Activated T-cell treated with anti-CD3 and anti-CD28 coated beads for 24 hours (primary cell): ENCODE data around the gene INSL3.

ENCODE experiments used
- DNase-seq: peaks from one replicate; pipeline ENCODE4 v3.0.0-alpha.2; 2020; ENCODE audit warnings: low read depth

INSL3 gene

DNA sequence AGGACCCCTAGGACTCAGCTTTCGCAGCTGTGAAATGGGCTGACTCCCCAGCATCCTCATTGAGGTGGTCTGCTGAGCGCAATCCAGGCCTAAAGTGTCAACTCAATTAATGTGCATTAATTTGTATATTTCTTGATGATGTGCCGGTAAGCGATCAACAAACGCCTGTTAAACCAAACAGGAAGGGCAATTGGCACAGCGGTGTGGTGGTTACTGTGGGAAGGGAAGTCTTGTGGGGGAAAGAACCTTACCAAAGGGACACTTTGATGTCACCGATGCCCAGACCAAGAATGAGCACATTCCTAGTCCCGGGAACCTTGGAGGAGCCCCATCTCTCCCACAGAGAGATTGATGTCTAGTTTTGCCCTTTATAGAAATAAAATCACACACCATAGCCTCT, 24.8 kb upstream of the INSL3 start:
- no peak for DNase-seq

DNA sequence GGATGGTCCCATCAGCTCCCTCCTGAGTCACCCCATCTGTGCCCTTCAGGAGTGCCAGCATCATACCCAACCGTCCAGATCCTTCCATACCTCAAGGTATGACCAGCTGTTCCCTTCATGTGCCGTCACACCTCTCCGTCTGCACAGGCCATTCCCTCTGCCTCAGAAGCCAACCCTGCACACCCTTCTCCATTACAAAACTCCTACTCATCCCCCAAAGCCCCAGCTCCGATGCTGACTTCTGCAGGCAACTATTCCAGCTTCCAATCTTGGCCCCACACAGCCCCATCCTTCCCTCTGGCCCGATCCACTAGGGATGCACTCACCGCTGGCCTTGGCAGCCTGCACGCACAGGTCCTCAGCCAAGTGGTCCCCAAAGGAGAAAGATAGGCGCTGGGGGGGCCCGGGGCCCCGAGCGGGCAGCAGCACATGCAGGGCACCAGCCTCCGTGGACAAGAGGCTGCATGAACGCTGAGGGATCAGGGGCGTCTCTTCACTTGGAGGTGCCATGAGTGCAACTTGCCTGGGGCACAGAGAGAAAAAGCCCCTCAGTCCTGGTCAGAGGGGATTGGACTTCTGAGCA, 22.7 kb upstream of the INSL3 start:
- DNase-seq: no peak

DNA sequence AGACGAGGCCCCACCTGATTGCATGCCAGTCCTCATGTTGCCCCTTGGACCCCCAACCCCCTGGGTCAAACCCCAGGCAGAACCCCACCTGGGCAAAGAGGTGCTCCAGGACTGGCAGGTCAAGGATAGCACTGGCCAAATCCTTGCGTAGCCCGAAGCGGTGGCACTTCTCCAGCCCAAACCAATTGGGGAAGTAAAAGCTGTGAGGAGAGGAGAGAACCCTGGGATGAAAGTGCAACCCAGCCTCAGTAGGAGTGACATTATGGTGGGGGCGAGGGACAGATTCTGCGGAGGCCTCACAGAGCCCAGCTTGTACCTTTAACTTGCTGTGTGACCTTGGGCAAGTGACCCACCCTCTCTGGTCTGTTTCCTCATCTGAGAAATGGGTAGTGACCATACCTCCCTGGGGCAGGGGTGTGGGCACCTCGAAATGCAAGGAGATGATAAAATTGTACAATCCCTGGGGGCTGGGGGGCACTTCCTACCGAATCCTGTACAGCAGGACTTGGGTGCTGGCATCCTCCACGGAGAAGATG, 22.0 kb upstream of the INSL3 start:
- no peak for DNase-seq

DNA sequence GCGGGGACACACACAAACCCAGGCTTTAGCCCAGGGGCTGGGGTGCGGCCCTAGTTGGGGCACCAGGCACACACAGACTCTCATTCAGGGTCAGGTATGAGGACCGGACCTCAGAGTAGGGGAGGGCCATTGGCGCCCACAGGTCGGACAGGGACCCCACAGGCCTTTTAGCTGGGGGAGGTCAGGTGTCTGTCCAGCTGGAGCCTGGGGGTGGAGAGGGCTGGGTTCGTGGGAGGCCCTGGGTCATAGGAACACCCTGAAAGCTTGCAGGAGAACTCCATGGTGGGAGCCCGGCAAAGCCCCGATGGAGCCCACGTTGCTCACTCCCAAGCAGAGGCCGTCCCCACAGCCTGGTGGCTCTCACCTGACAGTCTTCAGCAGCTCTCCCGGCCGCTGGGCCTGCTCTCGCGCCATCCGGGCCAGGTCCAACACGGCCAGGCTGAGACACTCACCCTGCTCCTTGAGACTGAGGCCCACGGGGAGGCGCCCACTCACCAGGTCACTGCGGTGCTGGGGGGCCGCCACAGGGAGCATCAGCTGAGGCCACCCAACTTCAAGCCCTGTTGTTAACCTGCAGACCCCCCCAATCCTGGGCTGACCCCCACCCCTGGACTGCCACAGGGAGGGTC, 21.5 kb upstream of the INSL3 start:
- no peak for DNase-seq

DNA sequence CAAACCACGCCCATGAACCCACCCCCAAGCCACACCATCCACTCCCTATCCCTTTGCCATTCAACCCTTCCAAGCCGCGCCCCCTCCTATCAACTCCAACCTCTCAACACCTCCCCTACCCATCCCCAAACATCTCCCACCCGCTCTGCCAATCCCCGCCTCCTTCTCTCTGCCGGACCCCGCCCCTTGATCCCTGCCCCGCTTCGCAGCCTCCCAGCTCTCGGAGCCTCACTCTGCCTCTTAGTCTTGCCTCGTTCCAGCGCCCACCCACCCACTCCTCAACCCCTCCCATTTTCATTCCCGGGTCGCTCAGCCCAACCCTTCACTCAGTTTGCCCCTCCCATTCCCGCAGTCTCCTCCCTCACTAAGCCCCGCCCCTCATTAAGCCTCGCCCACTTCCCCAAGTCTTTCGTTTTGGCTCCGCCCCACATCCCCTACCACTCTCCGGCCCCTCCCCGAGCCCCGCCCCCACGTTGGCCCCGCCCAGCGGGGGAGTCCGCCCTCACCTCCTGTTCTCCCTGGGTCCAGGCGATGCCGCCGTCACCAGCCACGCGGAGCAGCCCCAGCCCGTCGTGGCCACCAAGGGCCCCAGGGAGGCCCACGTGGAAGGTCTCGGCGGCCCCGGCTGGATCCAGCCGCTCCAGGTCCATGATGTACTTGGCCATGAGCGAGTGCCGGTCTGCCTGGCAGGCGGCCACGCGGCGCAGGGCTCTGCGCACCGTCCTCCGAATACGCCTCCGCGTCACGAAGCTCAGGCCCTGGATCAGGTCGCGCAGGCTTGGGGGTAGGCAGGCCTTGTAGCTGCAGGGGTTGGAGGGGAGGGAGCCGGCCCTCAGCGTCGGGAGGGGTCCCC, 20.7 kb upstream of the INSL3 start:
- DNase-seq: peak; percentile 68

DNA sequence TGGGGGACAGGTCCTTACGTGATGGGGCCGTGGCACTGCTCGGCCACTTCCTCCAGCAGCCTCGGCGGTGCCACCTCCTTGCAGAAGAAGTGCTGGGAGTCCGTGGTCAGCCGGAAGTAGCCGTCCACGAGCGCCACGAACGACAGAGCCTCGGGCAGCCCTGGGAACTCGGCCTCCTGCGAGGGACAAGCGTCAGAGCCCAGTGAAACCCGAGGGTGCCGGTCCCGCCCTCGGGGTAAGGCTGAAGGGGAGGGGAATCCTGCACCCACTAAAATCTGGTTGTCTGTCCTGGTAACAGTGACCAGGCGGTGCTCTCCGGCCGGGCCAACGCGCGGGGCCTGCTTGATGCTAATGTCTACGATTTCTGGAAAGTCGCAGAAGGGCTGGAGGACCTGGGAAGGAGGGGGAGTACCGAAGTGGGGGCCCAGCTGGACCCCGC, 20.1 kb upstream of the INSL3 start:
- DNase-seq: no peak

DNA sequence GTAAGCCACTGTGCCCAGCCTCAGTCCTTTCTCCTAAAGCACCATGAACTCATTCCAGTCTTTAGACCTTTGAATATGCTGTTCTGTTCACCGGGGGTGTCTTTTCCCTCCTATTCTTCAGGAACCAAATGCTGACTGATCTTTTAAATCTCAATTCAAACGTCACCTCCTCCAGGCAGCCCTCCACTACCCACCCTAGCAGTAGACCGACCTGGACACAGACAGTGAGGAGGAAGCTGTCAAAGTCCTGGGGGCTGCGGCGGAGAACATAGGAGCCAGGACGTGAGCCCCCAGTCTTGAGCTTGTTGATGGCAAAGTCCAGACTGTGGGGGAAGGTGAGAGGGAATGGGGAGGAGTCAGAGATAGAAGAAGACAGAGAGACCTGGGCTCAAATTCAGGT, 18.7 kb upstream of the INSL3 start:
- no peak for DNase-seq

DNA sequence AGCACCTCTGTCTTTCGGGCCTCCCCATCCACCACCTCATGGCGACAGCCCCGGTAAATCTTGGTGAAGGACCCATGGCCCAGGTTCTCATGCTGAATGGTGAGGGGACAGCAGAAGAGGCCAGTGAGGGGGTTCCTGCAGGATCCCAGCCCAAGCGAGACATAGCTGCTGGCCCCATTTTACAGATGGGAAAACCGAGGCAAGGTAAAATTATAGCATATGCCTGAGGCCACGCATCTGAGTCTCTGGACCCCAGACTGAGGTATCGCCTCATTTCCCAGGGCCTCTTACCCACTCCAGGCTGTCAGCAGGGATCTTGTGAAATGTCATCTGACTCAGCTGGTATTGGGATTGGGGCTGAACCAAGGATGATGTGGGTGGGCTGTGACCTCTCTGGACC, 16.7 kb upstream of the INSL3 start:
- DNase-seq: no peak

DNA sequence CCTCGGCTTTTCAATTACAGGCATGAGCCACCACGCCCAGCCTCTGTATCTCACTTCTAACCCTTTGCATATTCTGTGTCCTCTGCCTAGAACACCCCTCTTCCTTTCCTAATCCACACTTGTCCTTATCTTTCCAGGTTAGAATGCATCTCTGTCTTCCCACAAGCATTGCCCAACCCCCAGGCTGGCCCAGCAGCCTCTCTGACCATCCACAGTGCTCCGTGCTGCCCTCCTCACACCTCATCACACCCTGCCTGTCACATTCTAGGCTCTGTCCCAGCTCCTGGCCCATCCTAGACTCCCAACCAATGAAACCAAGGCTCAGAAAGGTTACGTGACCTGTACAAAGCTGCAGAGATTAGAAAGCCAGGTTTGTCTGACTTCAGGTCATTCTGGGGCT, 15.2 kb upstream of the INSL3 start:
- DNase-seq: no peak

DNA sequence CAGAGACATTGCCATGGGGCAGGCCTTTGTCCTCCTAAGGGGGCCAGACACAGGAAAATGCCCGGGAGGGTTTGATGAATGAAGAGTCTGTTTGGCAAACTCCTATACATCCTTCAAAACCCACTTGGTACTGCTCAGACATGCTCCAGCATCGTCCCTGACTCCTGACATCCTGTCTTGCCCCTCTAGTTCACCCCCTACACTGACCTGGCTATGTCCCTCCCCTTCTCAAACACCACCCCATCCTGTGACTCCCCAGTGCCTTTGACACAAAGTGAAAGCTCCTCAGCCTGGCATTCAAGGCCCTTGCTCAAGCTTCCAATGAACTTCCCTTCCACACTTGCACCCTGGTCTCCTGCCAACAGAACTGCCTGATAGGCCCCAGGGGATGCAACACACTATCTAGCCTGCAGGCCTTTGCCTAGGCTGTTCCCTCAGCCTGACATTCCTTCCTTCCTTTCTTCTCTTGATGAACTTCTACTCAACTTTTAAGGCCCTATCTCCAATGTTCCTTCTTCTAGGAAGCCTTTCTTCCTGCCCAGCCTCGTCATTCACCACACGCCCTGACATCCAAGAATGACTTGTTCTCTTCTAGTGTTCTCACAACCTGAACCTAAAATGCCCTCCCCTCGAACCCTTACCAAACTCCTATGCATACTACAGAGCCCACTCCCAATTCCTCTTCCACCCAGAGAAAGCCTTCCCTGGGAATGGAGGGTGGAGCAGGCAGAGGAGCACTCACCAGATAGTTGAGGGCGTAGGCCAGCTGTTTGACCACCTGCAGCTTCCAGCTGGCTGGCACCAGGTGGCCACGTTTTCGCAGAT, 14.1 kb upstream of the INSL3 start:
- no peak for DNase-seq

DNA sequence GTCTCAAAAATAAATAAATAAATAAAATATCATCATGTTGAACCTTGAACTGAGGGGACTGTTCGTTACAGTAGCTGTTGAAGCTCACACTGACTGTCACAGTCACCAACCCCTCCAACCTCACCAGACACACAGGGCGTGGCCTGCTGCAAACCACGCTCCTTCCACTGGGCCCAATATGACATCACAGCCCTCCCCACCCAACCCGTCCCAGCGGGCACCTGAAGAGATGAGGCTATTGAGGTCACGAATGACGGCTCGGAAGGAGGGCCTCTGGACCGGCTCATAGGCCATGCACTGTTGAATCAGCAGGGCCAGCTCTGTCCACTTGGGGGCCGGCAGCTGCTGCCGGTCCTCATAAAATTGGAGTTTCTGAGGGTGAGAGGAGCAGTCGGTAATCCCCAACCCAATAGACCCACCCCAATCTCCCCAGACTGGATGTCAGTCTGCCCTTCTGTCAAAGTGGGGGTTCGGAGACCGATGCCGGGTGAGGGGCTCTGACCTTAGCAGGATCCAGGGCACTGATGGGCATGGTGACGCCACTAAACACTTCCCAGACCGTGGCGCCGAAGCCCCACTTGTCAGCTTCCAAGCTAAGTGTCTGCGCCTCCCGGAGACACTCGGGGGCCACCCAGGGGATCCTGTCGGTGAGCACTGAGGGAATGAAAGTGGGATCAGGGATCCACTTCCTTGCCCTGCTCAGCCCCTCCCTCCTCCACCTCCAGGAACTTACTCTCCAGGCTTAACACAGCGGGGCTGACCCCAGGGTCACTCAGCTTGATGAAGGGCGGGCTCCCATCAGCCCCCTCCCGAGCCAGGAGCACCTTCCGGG, 13.2 kb upstream of the INSL3 start:
- DNase-seq: no peak

DNA sequence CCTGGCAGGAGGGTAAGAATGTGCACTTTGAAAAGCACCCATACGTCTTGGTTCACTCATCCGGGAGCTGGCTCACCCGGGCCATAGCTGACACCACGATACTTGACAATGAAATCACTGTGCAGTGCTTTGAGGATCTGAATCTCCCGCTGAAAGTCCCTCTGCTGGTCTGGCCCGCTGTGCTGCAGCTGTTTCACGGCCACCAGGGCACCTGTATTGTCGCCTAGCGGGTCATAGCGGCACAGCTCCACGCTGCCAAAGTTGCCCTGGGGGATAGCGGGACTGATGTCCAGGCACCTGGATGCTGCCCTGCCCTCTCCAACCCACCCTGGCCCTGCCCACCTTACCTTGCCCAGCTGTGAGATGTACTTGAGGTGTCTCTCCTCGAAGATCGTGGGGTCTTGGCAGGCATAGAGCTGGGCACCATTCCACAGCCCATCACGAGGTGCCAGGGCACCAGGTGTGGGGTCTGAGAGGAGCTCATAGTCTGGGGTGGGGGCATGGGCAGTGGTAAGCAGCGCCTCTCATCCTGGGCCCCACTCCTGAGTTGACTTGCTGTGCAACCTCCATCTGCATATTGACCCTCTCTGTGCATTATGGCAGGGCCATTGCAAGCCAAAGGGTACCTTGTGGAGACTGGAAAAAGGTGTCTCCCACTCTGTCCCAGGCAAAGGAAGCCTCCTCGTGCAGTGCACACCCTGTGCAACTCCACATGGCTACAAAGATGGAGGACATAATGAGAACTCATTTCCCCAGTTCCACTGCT, 11.3 kb upstream of the INSL3 start:
- no peak for DNase-seq

DNA sequence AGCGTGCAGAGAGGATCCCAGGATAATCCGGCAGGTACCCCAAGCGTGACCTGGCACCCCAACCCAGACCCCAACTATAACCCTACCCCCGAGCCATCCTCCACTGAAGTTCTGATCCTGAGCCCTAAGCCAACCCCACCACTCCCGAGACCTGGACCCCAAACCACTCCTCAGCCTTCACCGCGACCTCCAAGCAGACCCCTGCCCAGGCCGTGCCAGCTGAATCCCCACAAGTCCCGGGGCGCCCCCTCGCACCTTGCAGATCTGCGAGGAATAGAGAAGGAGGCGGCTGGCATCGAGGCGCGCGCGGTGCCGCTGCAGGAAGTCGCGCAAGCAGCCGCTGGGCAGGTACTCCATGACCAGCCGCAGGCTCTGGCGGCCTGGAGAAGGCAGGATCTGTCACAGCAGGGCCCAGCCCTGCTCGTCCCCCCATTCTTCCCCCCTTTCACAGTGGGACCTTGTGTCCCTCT, 10.1 kb upstream of the INSL3 start:
- DNase-seq: no peak

DNA sequence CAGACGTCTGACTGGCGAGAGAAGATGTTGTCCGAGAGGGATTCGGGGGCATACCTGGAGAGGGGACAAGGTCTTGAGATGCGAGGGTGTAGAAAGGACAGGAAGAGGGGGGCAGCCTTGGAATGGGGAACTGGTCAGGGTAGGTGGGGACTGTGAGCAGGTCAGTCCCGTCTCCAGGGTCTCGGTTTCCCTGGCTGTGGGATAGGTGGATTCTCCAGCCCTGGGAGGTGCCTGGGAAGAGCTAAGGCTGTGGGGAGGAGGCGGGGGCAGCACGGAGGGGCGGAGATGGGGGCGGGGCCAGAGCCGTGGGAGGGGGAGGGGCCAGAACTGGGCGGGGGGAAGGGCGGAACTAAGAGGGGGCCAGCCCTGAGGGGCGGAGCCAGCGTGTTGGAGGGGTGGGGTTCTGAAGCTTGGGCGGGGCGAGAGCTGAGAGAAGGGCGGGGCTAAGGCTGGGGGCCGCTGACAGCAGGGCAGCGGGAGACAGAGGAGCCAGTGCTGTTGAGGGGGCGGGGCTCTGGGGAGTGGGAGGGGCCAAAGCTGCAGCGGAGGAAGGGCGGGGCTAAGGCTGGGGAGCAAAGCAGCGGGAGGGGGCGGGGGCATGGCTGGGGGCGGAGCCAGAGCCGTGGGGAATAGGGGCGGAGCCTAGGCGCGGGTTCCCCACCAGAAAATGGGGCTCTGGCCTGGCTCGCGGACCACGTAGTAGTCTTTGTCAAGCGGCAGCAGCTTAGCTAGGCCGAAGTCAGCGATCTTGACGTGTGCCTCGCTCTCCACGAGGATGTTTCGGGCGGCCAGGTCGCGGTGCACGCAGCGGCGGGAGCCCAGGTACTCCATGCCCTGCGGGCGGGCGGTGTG, 9.5 kb upstream of the INSL3 start:
- DNase-seq: peak; percentile 49

DNA sequence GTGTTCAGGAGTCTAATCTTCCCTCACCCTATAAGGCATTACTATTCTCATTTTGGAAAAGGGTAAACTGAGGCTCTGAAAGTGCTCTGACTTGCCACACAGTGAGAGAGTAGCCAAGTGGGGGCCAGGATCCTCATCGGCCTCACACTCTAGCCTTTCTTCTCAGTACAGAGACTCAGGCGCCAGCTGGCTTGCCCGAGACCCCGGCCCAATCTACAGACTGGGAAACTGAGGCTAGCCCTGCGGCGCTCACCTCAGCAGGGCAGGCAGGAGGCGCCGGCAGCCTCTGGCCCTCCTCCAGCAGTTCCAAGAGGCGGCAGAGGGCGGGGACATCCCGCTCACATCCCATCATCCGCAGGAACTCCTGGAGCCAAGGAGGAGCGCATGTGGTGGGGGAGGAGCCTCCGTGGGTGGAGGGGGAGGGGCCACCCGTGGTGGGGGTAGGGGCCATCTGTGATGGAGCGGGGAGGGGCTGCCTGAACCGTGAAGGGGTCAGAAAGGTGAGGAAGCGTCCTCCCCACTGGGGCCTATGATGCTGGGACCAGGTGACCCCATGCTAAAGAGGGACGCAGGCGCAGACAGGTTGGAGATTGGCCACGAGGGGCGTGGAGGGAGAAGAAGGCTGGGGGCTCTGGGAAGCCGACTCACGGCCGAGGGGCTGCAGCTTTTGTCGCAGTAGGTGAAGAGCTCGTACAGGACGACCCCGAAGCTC, 8.7 kb upstream of the INSL3 start:
- no peak for DNase-seq

DNA sequence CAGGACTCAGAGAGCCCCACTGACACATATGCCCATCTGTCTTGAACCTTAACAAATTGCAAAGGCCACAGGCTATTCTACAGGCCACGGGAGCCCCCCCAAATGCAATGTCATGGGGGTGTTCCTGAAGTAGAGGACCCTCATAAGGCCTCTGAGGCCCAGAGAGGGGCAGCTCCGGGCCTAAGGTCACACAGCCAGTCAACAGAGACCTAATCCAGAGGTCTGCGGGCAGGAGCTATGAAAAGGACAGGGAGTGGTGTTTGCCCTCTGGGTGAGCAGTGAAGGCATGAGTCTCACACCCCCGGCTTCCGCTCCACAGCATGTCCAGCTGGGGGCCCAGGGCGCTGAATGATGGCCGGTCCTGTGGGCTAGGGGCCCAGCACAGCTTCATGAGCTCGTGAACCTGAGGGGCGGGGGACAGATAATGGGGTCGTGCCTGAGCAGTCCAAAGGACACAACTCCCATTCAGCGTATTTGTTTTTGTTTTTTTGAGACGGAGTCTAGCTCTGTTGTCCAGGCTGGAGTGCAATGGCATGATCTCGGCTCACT, 5.3 kb upstream of the INSL3 start:
- no peak for DNase-seq

DNA sequence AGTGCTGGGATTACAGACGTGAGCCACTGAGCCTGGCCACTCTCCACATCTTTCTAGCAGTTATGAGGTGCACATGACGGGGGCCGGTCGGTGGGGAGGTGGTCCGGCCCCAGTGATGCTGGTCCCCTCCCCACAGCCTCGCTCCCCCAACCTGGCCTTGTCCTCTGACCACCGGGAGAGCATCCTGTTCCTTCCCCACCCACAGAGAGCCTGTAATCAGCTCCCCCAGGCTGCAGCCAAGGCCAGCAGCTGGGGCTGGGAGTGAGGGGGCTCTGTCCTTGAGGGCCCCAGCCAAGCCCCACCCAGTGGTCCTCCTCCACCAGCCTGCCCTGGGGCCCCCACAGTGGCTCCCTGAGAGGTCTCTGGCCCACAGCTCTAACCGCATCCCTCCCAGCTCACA, 3.0 kb upstream of the INSL3 start:
- DNase-seq: no peak

DNA sequence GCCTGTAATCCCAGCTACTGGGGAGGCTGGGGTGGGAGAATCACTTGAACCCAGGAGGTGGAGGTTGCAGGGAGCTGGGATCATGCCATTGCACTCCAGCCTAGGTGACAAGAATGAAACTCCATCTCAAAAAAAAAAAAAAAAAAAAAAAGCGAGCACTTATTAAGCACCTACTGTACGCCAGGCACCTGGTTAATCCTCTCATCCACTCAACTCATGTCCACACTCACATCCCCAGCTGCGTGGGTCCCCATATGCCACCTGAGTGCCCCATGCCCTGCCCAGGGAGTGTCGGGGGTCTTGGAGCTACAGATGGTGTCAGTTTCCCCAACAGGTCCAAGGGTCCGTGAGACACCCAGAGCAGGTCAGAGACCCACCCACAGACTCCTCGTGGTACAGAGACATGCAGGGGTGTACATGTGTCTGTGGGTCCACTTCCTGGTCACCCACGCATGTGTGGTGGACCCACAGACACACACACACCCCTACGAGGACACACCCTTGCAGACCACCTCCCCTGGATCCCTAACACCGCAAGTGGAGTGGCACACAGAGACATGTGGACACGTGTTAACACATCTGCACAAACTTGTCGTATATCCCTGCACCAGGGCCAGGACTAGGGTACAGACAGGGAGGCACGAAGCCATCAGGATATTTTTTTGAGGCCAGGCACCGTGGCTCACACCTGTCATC, 3.5 kb downstream of the INSL3 start:
- DNase-seq: no peak
